Esophagus muscularis mucosa (tissue), 3 donors: ENCODE measurements around the gene DNASE2B.

ENCODE experiments used
- CTCF ChIP-seq, 3 experiments: fragments of 200-600 bp in 2 of 3; fragments of 450-650 bp in 1 of 3; sonication (generic) in 2 of 3; IDR thresholded peaks; one replicate each; pipeline ENCODE4 v1.5.1; 2017 to 2019; ENCODE audit warnings: antibody characterized with exemption in 3 of 3, mild to moderate bottlenecking in 2 of 3, moderate library complexity in 1 of 3
- EP300 ChIP-seq: sonication (generic); formaldehyde crosslinking; IDR thresholded peaks from one replicate; pipeline ENCODE4 v1.6.1; 2017; ENCODE audit warnings: antibody characterized with exemption

DNA sequence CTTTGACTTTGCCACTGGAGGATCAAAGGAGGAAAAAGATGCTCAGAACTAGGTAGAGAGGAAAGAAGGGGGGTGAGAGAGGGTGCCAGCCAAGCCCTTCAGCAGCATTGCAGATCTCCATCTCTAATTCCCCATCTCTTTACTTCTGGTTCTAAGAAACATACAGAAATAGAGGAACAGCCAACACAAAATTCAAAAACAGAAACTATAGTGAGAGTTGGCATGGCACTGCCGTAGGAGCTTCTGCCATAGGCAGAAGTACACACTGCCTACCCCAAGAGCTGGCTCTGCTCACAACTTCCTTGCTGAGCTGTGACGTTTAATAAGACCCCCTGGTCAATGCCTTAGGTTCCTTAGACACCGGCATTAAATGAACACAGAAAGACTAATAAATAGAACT lies 54.2 kb downstream of the DNASE2B start:
- TF ChIP-seq CTCF (IDR thresholded peaks at IDR 0.05) (no peak), EP300 (no peak)
